GM18858 (cell line): ENCODE results near the gene PPP1R9A.

ENCODE experiments used
- ATAC-seq: cut with Tn5 transposase; IDR thresholded peaks from one replicate; pipeline ENCODE4 v1.9.1; 2021; ENCODE audit not compliant: unreplicated experiment

Gene PPP1R9A

GRCh38 chr7:95191795-95192194 is 284.4 kb downstream of the PPP1R9A start:
- ATAC-seq: no peak

GRCh38 chr7:95198863-95199262 is 291.5 kb downstream of the PPP1R9A start:
- ATAC-seq: no peak

- no peak for ATAC-seq
Measured at GRCh38 chr7:95199779-95200558, 292.6 kb downstream of the PPP1R9A start.

- ATAC-seq: no peak
Measured at GRCh38 chr7:95200741-95201140, 293.3 kb downstream of the PPP1R9A start.

GRCh38 chr7:95201727-95202126 is 294.3 kb downstream of the PPP1R9A start:
- no peak for ATAC-seq

GRCh38 chr7:95204618-95205017 is 297.2 kb downstream of the PPP1R9A start:
- ATAC-seq: no peak

GRCh38 chr7:95205665-95206225 is 298.4 kb downstream of the PPP1R9A start:
- no peak for ATAC-seq

GRCh38 chr7:95209276-95209675 is 301.9 kb downstream of the PPP1R9A start:
- no peak for ATAC-seq

GRCh38 chr7:95209788-95210187 is 302.4 kb downstream of the PPP1R9A start:
- ATAC-seq: no peak

GRCh38 chr7:95213148-95213547 is 305.8 kb downstream of the PPP1R9A start:
- ATAC-seq: no peak

GRCh38 chr7:95213809-95214492 is 306.6 kb downstream of the PPP1R9A start:
- no peak for ATAC-seq

GRCh38 chr7:95219721-95220120 is 312.3 kb downstream of the PPP1R9A start:
- no peak for ATAC-seq

- no peak for ATAC-seq
Measured at GRCh38 chr7:95220328-95220727, 312.9 kb downstream of the PPP1R9A start.

GRCh38 chr7:95225301-95225700 is 317.9 kb downstream of the PPP1R9A start:
- no peak for ATAC-seq

- no peak for ATAC-seq
Measured at GRCh38 chr7:95229301-95229700, 321.9 kb downstream of the PPP1R9A start.

GRCh38 chr7:95238252-95238943 is 331.0 kb downstream of the PPP1R9A start:
- no peak for ATAC-seq

- no peak for ATAC-seq
Measured at GRCh38 chr7:95240921-95241320, 333.5 kb downstream of the PPP1R9A start.

GRCh38 chr7:95242266-95242665 is 334.9 kb downstream of the PPP1R9A start:
- ATAC-seq: no peak

- no peak for ATAC-seq
Measured at GRCh38 chr7:95244616-95245015, 337.2 kb downstream of the PPP1R9A start.

GRCh38 chr7:95245828-95246500 is 338.6 kb downstream of the PPP1R9A start:
- no peak for ATAC-seq

GRCh38 chr7:95246831-95247370 is 339.5 kb downstream of the PPP1R9A start:
- ATAC-seq: peak; percentile 48
